ENCODE data around the gene ACAD8. TPM values are rescaled to one million over a fixed set of nuclear protein-coding genes. Genes with fewer than 3 reads are reported as not detected.

The ACAD8 gene
- total RNA-seq, result 10 to 100 TPM; 26.0 to 35.1 (median 30.1) TPM

DNA sequence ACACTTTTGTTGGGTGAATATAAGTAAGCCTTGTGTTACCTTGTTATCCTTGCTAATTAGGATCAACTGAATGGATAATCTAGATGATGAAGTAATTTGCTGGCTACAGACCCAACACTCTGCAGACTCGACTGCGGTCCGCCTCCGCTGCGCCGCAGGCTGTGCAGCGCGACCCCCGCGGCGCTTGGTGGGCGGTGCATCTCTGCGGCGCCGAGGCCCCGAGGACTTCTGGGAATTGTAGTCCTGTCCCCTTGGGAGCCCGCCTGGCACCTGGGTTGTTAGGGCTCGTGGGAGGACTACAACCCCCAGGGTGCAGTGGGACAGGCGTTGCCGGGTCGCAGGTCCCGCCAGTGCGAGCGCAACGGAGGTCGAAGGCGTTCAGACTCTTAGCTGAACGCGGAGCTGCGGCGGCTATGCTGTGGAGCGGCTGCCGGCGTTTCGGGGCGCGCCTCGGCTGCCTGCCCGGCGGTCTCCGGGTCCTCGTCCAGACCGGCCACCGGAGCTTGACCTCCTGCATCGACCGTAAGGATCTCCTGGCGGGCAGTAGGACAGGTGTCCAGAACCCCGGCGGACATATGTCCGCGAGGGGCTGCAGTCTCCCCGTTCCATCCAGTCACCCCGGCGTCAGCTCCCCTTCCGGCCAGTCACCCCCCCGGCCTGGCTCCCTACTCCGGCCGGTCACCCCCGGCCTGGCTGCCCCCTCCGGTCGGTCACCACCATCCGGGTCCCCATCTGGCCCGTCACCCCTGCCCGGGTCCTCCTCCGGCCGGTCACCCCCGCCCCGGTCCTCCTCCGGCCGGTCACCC is at the start of gene ACAD8, which contains the start of gene THYN1:
Gene ACAD8, plus strand, starts transcription at position 381 of the 806 bp plus-strand sequence. Its CDS starts 33 bp downstream, at position 414.
Gene THYN1, minus strand, starts transcription at position 165 of the 806 bp plus-strand sequence. CDS start 470 bp downstream, outside the sequence.
- H3K9me3 ChIP-seq, result no peaks in the 10 kb centered on the region
- H3K27me3 ChIP-seq, result no peaks in the 10 kb centered on the region
- DNase-seq (ENCODE audit: low spot score in 2 of 2), result peak; percentile 91 to 95
- peak within 1 kb of the TSS; percentile 59 to 87 (median 82) for H3K4me3 ChIP-seq
- H3K36me3 ChIP-seq, result peaks cover 0 to 52% (median 5%) of the 10 kb centered on the region in 3 donors
- peak within 1 kb of the TSS; percentile 47 to 83 (median 63) for H3K27ac ChIP-seq
- TF ChIP-seq POLR2A (IDR thresholded peaks at IDR 0.05), result peak; percentile 47 to 71
- TF ChIP-seq, protein P1, sequence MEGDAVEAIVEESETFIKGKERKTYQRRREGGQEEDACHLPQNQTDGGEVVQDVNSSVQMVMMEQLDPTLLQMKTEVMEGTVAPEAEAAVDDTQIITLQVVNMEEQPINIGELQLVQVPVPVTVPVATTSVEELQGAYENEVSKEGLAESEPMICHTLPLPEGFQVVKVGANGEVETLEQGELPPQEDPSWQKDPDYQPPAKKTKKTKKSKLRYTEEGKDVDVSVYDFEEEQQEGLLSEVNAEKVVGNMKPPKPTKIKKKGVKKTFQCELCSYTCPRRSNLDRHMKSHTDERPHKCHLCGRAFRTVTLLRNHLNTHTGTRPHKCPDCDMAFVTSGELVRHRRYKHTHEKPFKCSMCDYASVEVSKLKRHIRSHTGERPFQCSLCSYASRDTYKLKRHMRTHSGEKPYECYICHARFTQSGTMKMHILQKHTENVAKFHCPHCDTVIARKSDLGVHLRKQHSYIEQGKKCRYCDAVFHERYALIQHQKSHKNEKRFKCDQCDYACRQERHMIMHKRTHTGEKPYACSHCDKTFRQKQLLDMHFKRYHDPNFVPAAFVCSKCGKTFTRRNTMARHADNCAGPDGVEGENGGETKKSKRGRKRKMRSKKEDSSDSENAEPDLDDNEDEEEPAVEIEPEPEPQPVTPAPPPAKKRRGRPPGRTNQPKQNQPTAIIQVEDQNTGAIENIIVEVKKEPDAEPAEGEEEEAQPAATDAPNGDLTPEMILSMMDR (IDR thresholded peaks at IDR 0.05), result peak; percentile 16 to 73 (median 42)
- TF ChIP-seq EP300 (IDR thresholded peaks at IDR 0.05), result peak; percentile 85 to 95
- WGBS, 2 donors, result 0% methylated on average over 29 of the region's 70 CpGs
- H3K4me1 ChIP-seq, result peaks cover 0 to 36% (median 18%) of the 10 kb centered on the region in 4 donors

DNA sequence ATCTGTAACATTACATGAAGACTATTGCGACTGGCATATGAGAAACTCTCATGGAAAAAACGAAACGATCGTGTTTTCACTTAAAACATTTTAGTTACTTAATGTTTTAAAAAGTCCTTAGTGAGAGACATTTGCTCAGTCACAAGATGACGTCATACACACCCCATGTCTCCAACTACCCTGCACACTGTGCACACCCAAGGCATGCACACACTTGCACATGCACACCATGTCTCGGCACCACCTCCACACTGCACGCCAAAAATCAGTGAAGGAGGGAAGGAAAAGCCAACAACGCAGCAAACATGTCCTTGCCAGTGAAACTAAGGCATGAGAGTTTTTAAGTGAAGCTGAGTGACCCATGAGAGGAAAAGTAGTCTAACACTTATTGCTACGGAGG is 47.6 kb upstream of the ACAD8 start:
- Histone ChIP-seq H3K36me3 (peaks cover 10 to 87% (median 13%) of the 10 kb centered on the region in 3 donors), H3K27ac (no peak overlapping the region), H3K4me1 (no peaks in the 10 kb centered on the region), H3K9me3 (no peaks in the 10 kb centered on the region), H3K27me3 (no peaks in the 10 kb centered on the region), H3K4me3 (no peak overlapping the region)
- DNase-seq (ENCODE audit: low spot score in 2 of 2), result no peak
- TF ChIP-seq POLR2A (IDR thresholded peaks at IDR 0.05) (no peak), EP300 (IDR thresholded peaks at IDR 0.05) (no peak)
- TF ChIP-seq, protein P1 (IDR thresholded peaks at IDR 0.05), result no peak
- 90 to 96% methylated on average over 9 of the region's 9 CpGs for WGBS, 2 donors

DNA sequence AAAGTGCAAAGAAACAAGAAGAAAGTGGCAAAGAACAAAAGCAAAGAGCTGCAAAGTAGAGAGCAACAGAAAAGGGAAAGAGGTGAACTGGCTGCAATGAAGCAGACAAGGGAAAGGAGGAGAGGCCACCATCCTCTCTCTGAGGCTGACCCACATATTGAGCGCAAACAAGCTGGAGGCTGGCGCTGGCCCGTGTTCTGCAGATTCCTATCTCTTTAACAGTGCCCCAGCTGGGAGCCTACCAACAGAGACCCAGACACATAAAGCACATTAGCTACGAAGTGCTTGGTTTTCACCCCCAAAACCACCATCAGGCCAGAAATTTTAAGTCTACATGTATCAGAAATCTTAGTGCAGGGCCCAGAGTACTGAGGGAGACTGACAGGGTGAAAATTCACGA is 47.2 kb upstream of the ACAD8 start:
- Histone ChIP-seq H3K4me1 (no peaks in the 10 kb centered on the region), H3K4me3 (no peak overlapping the region), H3K27ac (no peak overlapping the region), H3K9me3 (no peaks in the 10 kb centered on the region), H3K36me3 (peaks cover 10 to 87% (median 13%) of the 10 kb centered on the region in 3 donors), H3K27me3 (no peaks in the 10 kb centered on the region)
- TF ChIP-seq POLR2A (IDR thresholded peaks at IDR 0.05), result no peak
- TF ChIP-seq, protein P1 (IDR thresholded peaks at IDR 0.05), result no peak
- no peak for TF ChIP-seq EP300 (IDR thresholded peaks at IDR 0.05)
- WGBS, 2 donors, result 89 to 93% methylated on average over 5 of the region's 5 CpGs
- DNase-seq (ENCODE audit: low spot score in 2 of 2), result no peak

DNA sequence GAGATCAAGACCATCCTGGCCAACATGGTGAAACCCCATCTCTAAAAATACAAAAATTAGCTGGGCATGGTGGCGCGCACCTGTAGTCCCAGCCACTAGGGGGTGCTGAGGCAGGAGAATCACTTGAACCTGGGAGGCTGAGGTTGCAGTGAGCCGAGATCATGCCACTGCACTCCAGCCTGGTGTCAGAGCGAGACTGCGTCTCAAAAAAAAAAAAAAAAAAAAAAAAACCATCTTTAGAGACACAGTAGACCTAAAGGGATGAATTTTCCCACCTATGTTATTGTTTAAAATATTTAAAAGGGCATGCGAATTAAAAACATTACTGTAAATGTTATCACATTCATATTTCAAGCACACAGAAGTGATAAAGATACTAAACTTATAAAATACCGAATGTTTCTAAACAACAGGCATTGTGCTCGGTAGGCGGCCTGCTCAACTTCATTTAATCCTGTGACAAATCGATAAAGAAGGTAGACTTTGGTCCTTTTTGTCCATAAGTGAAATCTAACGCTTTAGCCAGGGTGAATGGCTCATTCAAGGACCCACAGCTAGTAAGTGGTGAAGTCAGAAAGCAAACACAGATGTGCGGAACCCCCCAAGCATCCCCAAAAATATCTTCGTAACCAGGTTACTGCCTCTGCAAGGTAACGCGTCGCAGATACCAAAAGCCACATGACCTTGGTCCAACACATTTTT is 45.7 kb upstream of the ACAD8 start:
- Histone ChIP-seq H3K4me3 (no peak overlapping the region), H3K36me3 (peaks cover 5 to 75% (median 10%) of the 10 kb centered on the region in 3 donors), H3K27ac (no peak overlapping the region), H3K27me3 (no peaks in the 10 kb centered on the region), H3K4me1 (no peaks in the 10 kb centered on the region), H3K9me3 (no peaks in the 10 kb centered on the region)
- WGBS, 2 donors, result 89 to 91% methylated on average over 16 of the region's 16 CpGs
- no peak for TF ChIP-seq EP300 (IDR thresholded peaks at IDR 0.05)
- TF ChIP-seq POLR2A (IDR thresholded peaks at IDR 0.05), result no peak
- TF ChIP-seq, protein P1 (IDR thresholded peaks at IDR 0.05), result peak; percentile 35 to 56 (median 47)
- DNase-seq (ENCODE audit: low spot score in 2 of 2), result peak in 1 of 2 donors; percentile 40
